K562 (cell line): ENCODE measurements around the gene AIDA. TPM values are rescaled to one million over a fixed set of nuclear protein-coding genes. Genes with fewer than 3 reads are reported as not detected.
A peak's percentile ranks its signal among the peaks of the same experiment; 100 is the strongest.

Experiments used
- ATAC-seq: fragments of 200-7000 bp; cut with Tn5 transposase; 3 replicates; pipeline ENCODE4 v1.9.1; 2020; ENCODE audit warnings: moderate library complexity
- BruUV-seq: library from RNA; stranded (reverse); fragments of 400-500 nt; replicated peaks from 2 replicates; lab custom pipeline; 2021; lab: Mats Ljungman, UMichigan
- CTCF ChIA-PET: fragments of 300-600 bp; formaldehyde crosslinking; extraction: SDS; loops from one replicate; lab custom pipeline; 2021; ENCODE audit warnings: low intra/inter-chr PET ratio; lab: Yijun Ruan, JAX
- POLR2A ChIA-PET: fragments of 300-600, 350-650 bp; sonication (Branson Sonifier 250); formaldehyde crosslinking; extraction: SDS; loops from one replicate; lab custom pipeline; 2021; ENCODE audit warnings: antibody characterized with exemption, inconsistent platforms; lab: Yijun Ruan, JAX
- DNase-seq, 4 experiments: peaks; one replicate each; pipeline versions ENCODE4 v3.0.0 to v3.0.0-alpha.2; 2011 to 2018; ENCODE audit warnings: low spot score in 3 of 4, mixed read lengths in 3 of 4; ENCODE audit errors: extremely low read depth in 1 of 4
- FAIRE-seq: peaks from 2 replicates; lab custom pipeline; 2011; peaks lifted over from hg19 to GRCh38; lab: Jason Lieb, UNC
- H2AFZ ChIP-seq: 2 replicates; pipeline ENCODE4 v1.6.0; 2011; ENCODE audit warnings: low read depth, low read length, control low read depth, inconsistent platforms
- H3K27ac ChIP-seq: fragments of 200-600 bp; 3 replicates; pipeline ENCODE4 v1.8.0; 2011; ENCODE audit warnings: low read depth, mild to moderate bottlenecking, control low read depth, inconsistent platforms, low read length, moderate library complexity, mixed read lengths; ENCODE audit errors: extremely low read depth
- H3K27me3 ChIP-seq, 2 experiments: fragments of 300-600 bp in 1 of 2; 2 replicates in 1 of 2; 3 replicates in 1 of 2; pipeline versions ENCODE4 v1.6.0 to v1.8.0; 2011; ENCODE audit warnings: inconsistent platforms in 2 of 2, low read length in 2 of 2, mild to moderate bottlenecking in 1 of 2, mixed read lengths in 1 of 2, moderate library complexity in 1 of 2; ENCODE audit not compliant: control insufficient read depth in 2 of 2, insufficient read depth in 2 of 2
- H3K36me3 ChIP-seq: fragments of 300-600 bp; 3 replicates; pipeline ENCODE4 v1.8.0; 2011; ENCODE audit warnings: mild to moderate bottlenecking, low read length, inconsistent platforms; ENCODE audit not compliant: control insufficient read depth, insufficient read depth
- H3K4me1 ChIP-seq, 2 experiments: fragments of 200-600 bp in 1 of 2; replicated peaks in 1 of 2; 2 replicates in 1 of 2; 3 replicates in 1 of 2; pipeline versions ENCODE4 v1.5.1 to v1.8.0; 2011; ENCODE audit warnings: inconsistent platforms in 2 of 2, low read length in 2 of 2, mild to moderate bottlenecking in 1 of 2, mixed read lengths in 1 of 2, moderate library complexity in 1 of 2; ENCODE audit not compliant: control insufficient read depth in 2 of 2, insufficient read depth in 2 of 2
- H3K4me2 ChIP-seq: 2 replicates; pipeline ENCODE4 v1.6.1; 2011; ENCODE audit warnings: low read length, control low read depth, inconsistent platforms, mixed read lengths; ENCODE audit not compliant: insufficient read depth
- H3K4me3 ChIP-seq: fragments of 200-600 bp; sonication (generic), shearing (Covaris generic); 2 replicates; pipeline ENCODE4 v1.5.1; 2016; ENCODE audit warnings: control low read depth, inconsistent platforms
- H3K79me2 ChIP-seq: fragments of 200-600 bp; 3 replicates; pipeline ENCODE4 v1.8.0; 2011; ENCODE audit warnings: low read length, inconsistent platforms; ENCODE audit not compliant: control insufficient read depth, insufficient read depth
- H3K9ac ChIP-seq, 2 experiments: 2 replicates each; pipeline versions ENCODE4 v1.6.0 to v1.6.1; 2011; ENCODE audit warnings: low read depth in 2 of 2, low read length in 2 of 2, control low read depth in 1 of 2, inconsistent platforms in 1 of 2, mild to moderate bottlenecking in 1 of 2, mixed read lengths in 1 of 2; ENCODE audit not compliant: insufficient read depth in 1 of 2
- H3K9me1 ChIP-seq: one replicate; pipeline ENCODE4 v1.6.0; 2011; ENCODE audit warnings: inconsistent platforms, mild to moderate bottlenecking, low read length, moderate library complexity; ENCODE audit not compliant: control insufficient read depth, insufficient read depth
- H3K9me3 ChIP-seq: replicated peaks from 2 replicates; pipeline ENCODE4 v1.5.1; 2011; ENCODE audit warnings: low read depth, low read length, inconsistent platforms; ENCODE audit not compliant: control insufficient read depth, insufficient read depth
- H4K20me1 ChIP-seq: replicated peaks from 2 replicates; pipeline ENCODE4 v1.6.1; 2011; ENCODE audit warnings: low read length, inconsistent platforms, mixed read lengths; ENCODE audit not compliant: control insufficient read depth, insufficient read depth
- BRF1 ChIP-seq: IDR thresholded peaks from 3 replicates; pipeline ENCODE4 v1.6.1; 2011; ENCODE audit warnings: borderline replicate concordance, mild to moderate bottlenecking; ENCODE audit not compliant: insufficient read length; ENCODE audit errors: extremely low read depth
- E2F1 ChIP-seq: sonication (generic); formaldehyde crosslinking; IDR thresholded peaks from 2 replicates; pipeline ENCODE4 v1.8.1; 2023; ENCODE audit warnings: mild to moderate bottlenecking, missing genetic modification reagents, moderate library complexity
- HINFP ChIP-seq: fragments of 450-650 bp; conservative IDR thresholded peaks from 2 replicates; pipeline ENCODE4 v1.6.1; 2016; ENCODE audit warnings: missing genetic modification characterization, low read depth, mild to moderate bottlenecking, control low read depth, missing compliant biosample characterization
- MLLT1 ChIP-seq, 2 experiments: fragments of 450-650 bp; IDR thresholded peaks; 2 replicates each; pipeline ENCODE4 v1.6.1; 2016
- RERE ChIP-seq: sonication (generic); formaldehyde crosslinking; IDR thresholded peaks from 2 replicates; pipeline ENCODE4 v1.8.0; 2023; ENCODE audit warnings: missing genetic modification reagents, mild to moderate bottlenecking, borderline replicate concordance
- SPI1 ChIP-seq: IDR thresholded peaks from 2 replicates; pipeline ENCODE4 v1.6.1; 2011; ENCODE audit warnings: low read depth, low read length, control low read depth, borderline replicate concordance
- TCFL5 ChIP-seq: fragments of 250-450 bp; sonication (Bioruptor Pico); conservative IDR thresholded peaks from 2 replicates; pipeline ENCODE4 v1.6.1; 2021; ENCODE audit warnings: mild to moderate bottlenecking, moderate library complexity, matching md5 sums
- ZNF311 ChIP-seq: fragments of 250-450 bp; sonication (Bioruptor Pico); IDR thresholded peaks from 2 replicates; pipeline ENCODE4 v1.4.0; 2020; ENCODE audit warnings: mild to moderate bottlenecking, moderate library complexity
- WGBS: fragments of 100-300 bp; shearing (Covaris generic); methylation state at CpG from one replicate; pipeline ENCODE4 v1.1.6; 2016; ENCODE audit warnings: low coverage, mixed read lengths; ENCODE audit not compliant: insufficient coverage; ENCODE audit errors: missing lambda C conversion rate; 5-methylcytosine and 5-hydroxymethylcytosine counted together
- in situ Hi-C: fragments of 300-500 bp; cut with MboI; formaldehyde crosslinking; loops from 4 replicates; pipeline ENCODE4 v1.15.0; 2018; ENCODE audit warnings: inconsistent platforms, mixed read lengths
- intact Hi-C: fragments of 100-400 bp; cut with micrococcal nuclease; formaldehyde crosslinking; loops from 2 replicates; pipeline ENCODE4 v1.14.2; 2022
- polyA plus RNA-seq, 8 experiments: library from polyadenylated mRNA; depleted of rRNA in 4 of 8; stranded (reverse) in 5 of 8; unstranded in 3 of 8; fragments of >200 nt; fragmentation: Nextera tagmentation in 2 of 8; fragmentation: Illumina TruSeq in 1 of 8; extraction: Ambion mirVana in 2 of 8; extraction: Trizol in 1 of 8; gene quantifications; 2 replicates each; pipeline versions ENCODE4 v1.2.1 to v1.2.3, GENCODE V29; 2011 to 2014; ENCODE audit warnings: inconsistent platforms in 1 of 8, missing spikeins in 1 of 8
- total RNA-seq, 7 experiments: library from RNA; depleted of rRNA in 6 of 7; stranded (reverse); fragments of >200 nt in 6 of 7; fragmentation: Illumina TruSeq in 2 of 7; extraction: Trizol in 2 of 7; gene quantifications; 2 replicates each; pipeline versions ENCODE4 v1.2.1 to v1.2.3, GENCODE V29; 2011 to 2021; ENCODE audit warnings: low replicate concordance in 1 of 7

Gene AIDA
- total and polyA plus RNA-seq, 9 of the 15 experiments (the other 6 are each of a cell fraction or from before 2014, with no cell fraction given), result 18.2 to 77.9 (median 24.9) TPM

GRCh38 chr1:222643938-222644635 is 68.2 kb downstream of the AIDA start:
- CTCF ChIA-PET, result no interaction called here
- BruUV-seq, result no TSS peak
- no peaks in the 10 kb centered on the region for H3K27me3 ChIP-seq
- in situ Hi-C loops, result no loop called here
- H3K9me1 ChIP-seq, result no peaks in the 10 kb centered on the region
- ATAC-seq (peak; percentile 97), FAIRE-seq (peak; percentile 98), DNase-seq (peak; percentile 95 to 100 (median 96))
- H2AFZ ChIP-seq, result peak overlapping the region; percentile 92
- H3K79me2 ChIP-seq, result peaks cover 23% of the 10 kb centered on the region
- peak overlapping the region; percentile 88 for H3K4me3 ChIP-seq
- intact Hi-C loops, result loop anchor here (1.0 to 5.0 kb wide), 4 partner anchors 25 to 438 kb away; partner anchors contain the start of genes AIDA, BROX and MIA3
- H3K4me2 ChIP-seq, result peak overlapping the region; percentile 99
- POLR2A ChIA-PET, result interaction anchor here (1.0 to 2.5 kb wide), 7 partner anchors 9 to 181 kb away, joined by 4 to 20 read pairs (median 5); partner anchors contain the start of gene TAF1A
- H3K4me1 ChIP-seq, result no peaks in the 10 kb centered on the region; a peak in 2 of 5 replicates
- H3K9me3 ChIP-seq, result no peaks in the 10 kb centered on the region
- H4K20me1 ChIP-seq, result no peaks in the 10 kb centered on the region
- WGBS, result under 1% methylated on average over 42 of the region's 42 CpGs
- peak overlapping the region; percentile 88 for H3K27ac ChIP-seq
- H3K36me3 ChIP-seq, result peaks cover 54% of the 10 kb centered on the region; the same call in 2 of the 3 replicates
- H3K9ac ChIP-seq, result peak overlapping the region; percentile 85 to 97
- TF ChIP-seq HINFP (no peak), ZNF311 (CRISPR knock-in tag) (no peak), TCFL5 (CRISPR knock-in tag) (no peak), E2F1 (CRISPR knock-in tag) (peak; percentile 60; the same call in 1 of the 2 replicates), RERE (no peak), BRF1 (no peak), SPI1 (peak; percentile 82), MLLT1 (IDR thresholded peaks at IDR 0.05) (peak; percentile 37 to 89; a peak in 3 of 4 replicates)
